ENCODE results near the gene POU6F2. TPM values are rescaled to one million over a fixed set of nuclear protein-coding genes. Genes with fewer than 3 reads are reported as not detected.

POU6F2 gene
- total and polyA plus RNA-seq, 2 donors (not counting 1 experiment from before 2014, with no cell fraction given): 0.47 TPM; not detected in 1

DNA sequence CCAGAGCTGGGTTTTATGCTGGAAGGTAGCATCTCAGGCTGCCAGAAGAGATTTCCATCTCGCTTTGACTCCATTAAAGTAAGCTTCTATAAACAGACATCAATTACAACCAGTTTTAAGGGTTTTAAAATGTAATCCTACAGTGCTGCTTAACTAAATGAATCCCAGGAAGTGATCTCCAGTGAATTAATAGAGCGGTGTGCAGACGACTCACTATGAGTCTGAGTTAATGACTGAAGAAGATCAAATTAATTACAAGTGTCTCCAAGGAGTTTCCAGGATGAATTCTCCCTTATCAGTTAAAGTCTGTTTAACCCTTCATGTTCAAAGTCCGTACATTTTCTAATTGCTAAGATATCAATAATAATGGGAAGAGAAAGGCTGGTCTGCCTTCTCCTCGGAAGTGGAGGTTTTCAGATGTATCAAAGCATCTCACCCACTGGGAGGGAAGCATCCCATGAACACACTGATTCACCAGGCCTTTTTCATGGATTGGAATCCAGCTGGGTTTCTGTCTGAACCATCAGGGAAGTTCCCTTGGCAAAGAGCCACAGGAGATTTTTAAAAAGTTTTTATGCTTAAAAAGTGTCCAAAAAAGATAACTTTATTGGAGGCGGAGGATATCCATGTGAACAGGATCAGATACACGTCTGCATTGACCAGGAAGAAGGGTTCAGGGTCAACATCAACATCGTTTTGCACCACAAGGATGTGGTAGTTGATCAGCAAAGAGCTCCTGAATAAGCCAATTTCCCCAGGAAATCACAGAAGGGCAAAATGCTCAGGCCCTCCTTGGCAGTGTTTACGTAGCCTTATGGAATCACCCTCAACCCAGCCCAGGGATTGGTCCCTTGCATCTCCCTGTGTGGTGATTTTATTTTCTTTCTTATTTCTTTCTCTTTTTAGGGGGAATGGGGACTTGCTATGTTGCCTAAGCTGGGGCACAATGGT is 288.2 kb downstream of the POU6F2 start:
- no peaks in the 10 kb centered on the region for H3K9me3 ChIP-seq (ENCODE audit: control extremely low read depth in 1 of 3, control insufficient read depth in 2 of 3, insufficient read depth in 1 of 3, low read length in 2 of 3)
- no peak overlapping the region for H3K4me2 ChIP-seq (replicated peaks; ENCODE audit: low read depth, low read length, poor library complexity, severe bottlenecking)
- H4K20me1 ChIP-seq (ENCODE audit: control insufficient read depth, insufficient read depth, low read length, poor library complexity, severe bottlenecking): no peaks in the 10 kb centered on the region
- no peak for ATAC-seq (ENCODE audit: low read depth)
- H2AFZ ChIP-seq (ENCODE audit: insufficient read depth, low read depth, low read length, poor library complexity, severe bottlenecking): no peak overlapping the region
- no peak for TF ChIP-seq EZH2 (IDR thresholded peaks at IDR 0.05; ENCODE audit: borderline replicate concordance, insufficient read depth, low read depth, low read length, poor library complexity, severe bottlenecking)
- ChIA-PET CTCF (no interaction called here), POLR2A (no interaction called here)
- WGBS (ENCODE audit: insufficient coverage): 88% methylated on average over 5 of the region's 9 CpGs
- H3K27ac ChIP-seq (ENCODE audit: low read length in 2 of 2): no peak overlapping the region
- Mint-ChIP-seq H3K4me1 (no peaks in the 10 kb centered on the region), H3K27me3 (peaks cover 21% of the 10 kb centered on the region), H3K4me3 (no peak overlapping the region), H3K9me3 (ENCODE audit: insufficient read depth) (no peaks in the 10 kb centered on the region), H3K27ac (no peak overlapping the region)
- H3K4me1 ChIP-seq (ENCODE audit: control insufficient read depth in 2 of 2, insufficient read depth in 2 of 2, low read length in 2 of 2): no peaks in the 10 kb centered on the region
- no peaks in the 10 kb centered on the region for H3K36me3 ChIP-seq (replicated peaks in 1 of 2; ENCODE audit: control extremely low read depth in 1 of 2, control insufficient read depth in 1 of 2, extremely low read depth in 1 of 2, insufficient read depth in 2 of 2, low read length in 1 of 2)
- peaks cover 0 to 3% (median 0%) of the 10 kb centered on the region in 4 experiments for H3K27me3 ChIP-seq (replicated peaks in 1 of 4; ENCODE audit: control extremely low read depth in 1 of 4, control insufficient read depth in 3 of 4, insufficient read depth in 4 of 4, low read length in 3 of 4)
- no peak overlapping the region for H3K9ac ChIP-seq (ENCODE audit: low read length)
- no peaks in the 10 kb centered on the region for H3K79me2 ChIP-seq (ENCODE audit: control insufficient read depth, insufficient read depth, low read length)
- no peak for DNase-seq
- no peak overlapping the region for H3K4me3 ChIP-seq (ENCODE audit: control extremely low read depth in 1 of 5, extremely low read depth in 1 of 5, insufficient read depth in 1 of 5, low read depth in 2 of 5, low read length in 4 of 5)
- intact Hi-C loops (cut with micrococcal nuclease): no loop called here

DNA sequence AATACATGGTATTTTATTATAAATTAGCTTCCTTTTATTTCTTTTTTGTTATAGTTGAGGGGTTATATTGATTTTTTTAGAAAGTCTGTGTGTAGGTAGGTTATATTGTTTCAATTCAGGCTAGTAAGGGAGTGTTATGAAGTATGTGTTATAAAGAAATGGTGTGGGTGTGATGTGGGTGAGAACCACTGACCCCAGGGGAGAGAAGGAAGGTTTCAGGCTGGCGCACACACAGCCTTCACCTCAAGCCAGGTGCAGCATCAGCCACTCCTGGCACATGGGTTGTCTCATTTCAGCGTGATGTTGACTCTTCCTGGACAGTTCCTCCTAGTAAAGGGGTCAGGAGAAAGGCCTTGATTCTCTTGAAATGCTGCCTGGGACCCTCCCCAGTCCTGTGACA is 291.3 kb downstream of the POU6F2 start:
- H3K27me3 Mint-ChIP-seq: peaks cover 22% of the 10 kb centered on the region
- H3K4me3 Mint-ChIP-seq: no peak overlapping the region
- ChIA-PET POLR2A (no interaction called here), CTCF (no interaction called here)
- H4K20me1 ChIP-seq (ENCODE audit: control insufficient read depth, insufficient read depth, low read length, poor library complexity, severe bottlenecking): no peaks in the 10 kb centered on the region
- no peak overlapping the region for H3K4me3 ChIP-seq (ENCODE audit: control extremely low read depth in 1 of 5, extremely low read depth in 1 of 5, insufficient read depth in 1 of 5, low read depth in 2 of 5, low read length in 4 of 5)
- H3K27ac Mint-ChIP-seq: no peak overlapping the region
- H3K9me3 ChIP-seq (ENCODE audit: control extremely low read depth in 1 of 3, control insufficient read depth in 2 of 3, insufficient read depth in 1 of 3, low read length in 2 of 3): no peaks in the 10 kb centered on the region
- H3K36me3 ChIP-seq (replicated peaks in 1 of 2; ENCODE audit: control extremely low read depth in 1 of 2, control insufficient read depth in 1 of 2, extremely low read depth in 1 of 2, insufficient read depth in 2 of 2, low read length in 1 of 2): no peaks in the 10 kb centered on the region
- H2AFZ ChIP-seq (ENCODE audit: insufficient read depth, low read depth, low read length, poor library complexity, severe bottlenecking): no peak overlapping the region
- DNase-seq (no peak), ATAC-seq (ENCODE audit: low read depth) (no peak)
- no peaks in the 10 kb centered on the region for H3K79me2 ChIP-seq (ENCODE audit: control insufficient read depth, insufficient read depth, low read length)
- no peaks in the 10 kb centered on the region for H3K4me1 Mint-ChIP-seq
- no peaks in the 10 kb centered on the region for H3K4me1 ChIP-seq (ENCODE audit: control insufficient read depth in 2 of 2, insufficient read depth in 2 of 2, low read length in 2 of 2)
- 29% methylated on average over 2 of the region's 2 CpGs for WGBS (ENCODE audit: insufficient coverage)
- no peak overlapping the region for H3K9ac ChIP-seq (ENCODE audit: low read length)
- no peak overlapping the region for H3K27ac ChIP-seq (ENCODE audit: low read length in 2 of 2)
- no peak overlapping the region for H3K4me2 ChIP-seq (replicated peaks; ENCODE audit: low read depth, low read length, poor library complexity, severe bottlenecking)
- intact Hi-C loops (cut with micrococcal nuclease): no loop called here
- no peaks in the 10 kb centered on the region for H3K9me3 Mint-ChIP-seq (ENCODE audit: insufficient read depth)
- TF ChIP-seq, protein P1, sequence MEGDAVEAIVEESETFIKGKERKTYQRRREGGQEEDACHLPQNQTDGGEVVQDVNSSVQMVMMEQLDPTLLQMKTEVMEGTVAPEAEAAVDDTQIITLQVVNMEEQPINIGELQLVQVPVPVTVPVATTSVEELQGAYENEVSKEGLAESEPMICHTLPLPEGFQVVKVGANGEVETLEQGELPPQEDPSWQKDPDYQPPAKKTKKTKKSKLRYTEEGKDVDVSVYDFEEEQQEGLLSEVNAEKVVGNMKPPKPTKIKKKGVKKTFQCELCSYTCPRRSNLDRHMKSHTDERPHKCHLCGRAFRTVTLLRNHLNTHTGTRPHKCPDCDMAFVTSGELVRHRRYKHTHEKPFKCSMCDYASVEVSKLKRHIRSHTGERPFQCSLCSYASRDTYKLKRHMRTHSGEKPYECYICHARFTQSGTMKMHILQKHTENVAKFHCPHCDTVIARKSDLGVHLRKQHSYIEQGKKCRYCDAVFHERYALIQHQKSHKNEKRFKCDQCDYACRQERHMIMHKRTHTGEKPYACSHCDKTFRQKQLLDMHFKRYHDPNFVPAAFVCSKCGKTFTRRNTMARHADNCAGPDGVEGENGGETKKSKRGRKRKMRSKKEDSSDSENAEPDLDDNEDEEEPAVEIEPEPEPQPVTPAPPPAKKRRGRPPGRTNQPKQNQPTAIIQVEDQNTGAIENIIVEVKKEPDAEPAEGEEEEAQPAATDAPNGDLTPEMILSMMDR (IDR thresholded peaks at IDR 0.05): no peak
- no peak for TF ChIP-seq EZH2 (IDR thresholded peaks at IDR 0.05; ENCODE audit: borderline replicate concordance, insufficient read depth, low read depth, low read length, poor library complexity, severe bottlenecking)
- H3K27me3 ChIP-seq (replicated peaks in 1 of 4; ENCODE audit: control extremely low read depth in 1 of 4, control insufficient read depth in 3 of 4, insufficient read depth in 4 of 4, low read length in 3 of 4): peaks cover 0 to 3% (median 0%) of the 10 kb centered on the region in 4 experiments
